H7 (cell line): Measurements from ENCODE around the gene ZBTB7B. TPM values are rescaled to one million over a fixed set of nuclear protein-coding genes. Genes with fewer than 3 reads are reported as not detected.

Experiments used
- DNase-seq: peaks from one replicate; pipeline ENCODE4 v3.0.0; 2012
- H3K27me3 ChIP-seq: 2 replicates; pipeline ENCODE4 v1.6.0; 2011; ENCODE audit warnings: mild to moderate bottlenecking, low read length; ENCODE audit not compliant: control insufficient read depth, insufficient read depth
- H3K36me3 ChIP-seq: replicated peaks from 2 replicates; pipeline ENCODE4 v1.5.1; 2011; ENCODE audit warnings: low read length; ENCODE audit not compliant: control insufficient read depth, insufficient read depth
- H3K4me3 ChIP-seq: 2 replicates; pipeline ENCODE4 v1.5.1; 2011; ENCODE audit warnings: low read depth, mild to moderate bottlenecking, control low read depth, low read length, moderate library complexity; ENCODE audit not compliant: insufficient read depth
- total RNA-seq: library from RNA; depleted of rRNA; stranded (reverse); fragments of >200 nt; shearing (Covaris generic); gene quantifications from 2 replicates; pipeline ENCODE4 v1.2.3, GENCODE V29; 2014

The ZBTB7B gene
- total RNA-seq, 1 experiment from 2014 or later = 40.6 TPM

DNA sequence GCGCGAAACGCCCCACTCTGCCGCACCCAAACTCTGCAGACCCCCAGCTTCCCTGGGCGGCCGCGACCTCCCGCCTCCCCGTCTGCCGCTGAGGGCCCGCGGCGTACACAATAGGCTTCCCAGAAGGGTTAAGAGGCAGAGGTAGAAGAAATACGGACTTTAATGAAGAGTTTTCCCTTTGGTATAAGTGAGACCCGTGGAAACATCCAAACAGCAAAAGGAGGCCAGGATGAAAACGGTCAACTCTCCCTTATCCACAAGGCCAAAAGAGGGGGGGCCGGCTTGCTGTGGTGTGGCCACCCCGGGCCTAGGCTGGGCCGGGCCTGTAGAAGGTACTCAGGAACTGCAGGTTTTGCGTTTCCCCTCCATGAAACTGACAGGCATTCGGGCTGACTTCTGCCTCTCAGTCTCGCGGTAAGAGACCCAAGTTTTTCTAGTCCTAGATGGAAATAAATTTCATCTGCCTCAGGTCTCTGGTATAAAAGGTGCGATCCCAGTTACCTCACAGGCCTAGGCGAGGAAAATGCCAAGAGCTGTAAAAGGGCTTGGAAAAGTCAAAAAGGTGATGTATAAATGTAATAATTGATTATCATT is 40.3 kb upstream of the ZBTB7B start:
- Histone ChIP-seq H3K36me3 (peaks cover 38% of the 10 kb centered on the region), H3K27me3 (no peaks in the 10 kb centered on the region), H3K4me3 (peak overlapping the region; percentile 88)
- peak; percentile 82 for DNase-seq

DNA sequence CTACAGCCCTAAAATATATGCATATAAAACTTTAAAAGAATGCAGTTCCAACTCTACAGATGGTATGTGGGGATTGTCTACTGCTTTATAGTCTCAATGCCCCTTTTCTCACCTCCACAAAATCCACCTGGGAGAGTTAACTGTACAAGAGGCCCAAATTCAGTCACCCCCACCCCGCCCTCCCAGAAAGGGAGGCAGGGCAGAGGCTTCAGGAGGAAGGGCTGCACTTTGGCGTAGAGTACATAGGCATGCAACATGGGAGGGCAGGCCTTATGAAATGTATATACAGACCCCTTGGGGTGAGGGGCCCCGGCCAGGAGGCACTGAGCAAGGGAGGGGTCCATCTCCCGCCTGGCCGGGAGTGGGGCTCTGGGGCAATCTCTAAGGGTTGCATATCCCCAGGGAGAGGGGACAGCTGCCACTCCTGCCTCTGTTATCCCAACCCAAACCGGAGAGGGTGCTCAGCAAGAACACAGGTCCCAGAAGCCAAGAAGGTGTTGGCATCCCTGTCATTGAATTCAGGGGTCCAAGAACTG is 39.7 kb upstream of the ZBTB7B start:
- Histone ChIP-seq H3K4me3 (no peak overlapping the region), H3K27me3 (no peaks in the 10 kb centered on the region), H3K36me3 (peaks cover 44% of the 10 kb centered on the region)
- no peak for DNase-seq

DNA sequence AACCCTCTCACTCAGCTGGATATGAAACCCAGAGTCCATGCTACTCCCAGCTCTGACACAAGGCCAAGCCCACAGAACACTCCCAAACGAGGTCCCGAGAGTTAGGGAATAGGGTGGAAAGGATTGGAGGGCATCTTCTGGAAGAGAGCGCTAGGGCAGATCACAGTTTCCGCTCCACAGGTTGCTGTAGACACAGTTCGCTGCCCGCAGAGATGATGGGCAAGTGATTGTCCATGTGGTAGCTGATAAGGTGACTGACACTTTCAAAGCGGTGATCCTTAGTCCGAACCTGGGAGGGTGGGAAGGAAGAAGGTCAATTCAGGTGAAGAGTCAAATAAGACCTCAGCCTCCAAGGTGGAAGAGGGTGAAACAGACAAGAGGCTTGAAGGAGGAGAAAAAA is 39.0 kb upstream of the ZBTB7B start:
- DNase-seq = no peak

DNA sequence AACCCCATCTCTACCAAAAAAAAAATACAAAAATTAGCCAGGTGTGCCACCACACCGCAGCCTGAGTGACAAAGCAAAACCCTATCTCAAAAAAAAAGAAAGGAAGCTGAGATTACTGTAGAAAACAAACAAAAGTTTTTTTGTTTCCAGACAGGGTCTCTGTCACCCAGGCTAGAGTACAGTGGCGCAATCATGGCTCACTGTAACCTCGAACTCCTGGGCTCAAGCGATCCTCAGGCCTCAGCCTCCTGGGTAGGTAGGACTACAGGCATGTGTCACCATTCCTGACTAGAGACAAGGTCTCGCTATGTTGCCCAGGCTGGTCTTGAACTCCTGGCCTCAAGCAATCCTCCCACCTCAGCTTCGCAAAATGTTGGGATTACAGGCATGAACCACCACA is 38.2 kb upstream of the ZBTB7B start:
- Histone ChIP-seq H3K36me3 (peaks cover 49% of the 10 kb centered on the region), H3K4me3 (no peak overlapping the region), H3K27me3 (no peaks in the 10 kb centered on the region)
- DNase-seq = no peak

More for the DNA sequence above, 39.0 kb upstream of the ZBTB7B start:
- H3K36me3 ChIP-seq = peaks cover 51% of the 10 kb centered on the region
- no peak overlapping the region for H3K4me3 ChIP-seq
- H3K27me3 ChIP-seq = no peaks in the 10 kb centered on the region

DNA sequence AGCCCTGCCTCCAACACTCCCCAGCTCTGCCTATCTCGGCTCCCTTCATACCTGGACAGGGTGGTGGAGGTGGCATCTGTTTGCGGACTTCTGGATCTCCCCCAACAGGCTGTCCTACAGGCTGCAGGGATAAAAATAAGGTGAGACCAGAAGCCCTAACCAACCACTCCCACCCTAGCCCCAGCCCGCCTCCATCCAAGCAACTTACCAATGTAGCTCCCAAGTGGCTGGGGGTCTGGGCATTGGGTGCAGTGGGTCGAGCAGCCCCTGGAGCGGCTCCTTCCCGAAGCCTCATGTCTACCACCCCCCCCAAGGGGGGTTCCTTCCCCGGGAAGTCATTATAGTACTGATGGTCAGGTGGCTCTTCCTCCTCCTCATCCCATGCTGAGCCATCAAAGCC is 36.5 kb upstream of the ZBTB7B start:
- H3K27me3 ChIP-seq = no peaks in the 10 kb centered on the region
- H3K36me3 ChIP-seq = peaks cover 46% of the 10 kb centered on the region

DNA sequence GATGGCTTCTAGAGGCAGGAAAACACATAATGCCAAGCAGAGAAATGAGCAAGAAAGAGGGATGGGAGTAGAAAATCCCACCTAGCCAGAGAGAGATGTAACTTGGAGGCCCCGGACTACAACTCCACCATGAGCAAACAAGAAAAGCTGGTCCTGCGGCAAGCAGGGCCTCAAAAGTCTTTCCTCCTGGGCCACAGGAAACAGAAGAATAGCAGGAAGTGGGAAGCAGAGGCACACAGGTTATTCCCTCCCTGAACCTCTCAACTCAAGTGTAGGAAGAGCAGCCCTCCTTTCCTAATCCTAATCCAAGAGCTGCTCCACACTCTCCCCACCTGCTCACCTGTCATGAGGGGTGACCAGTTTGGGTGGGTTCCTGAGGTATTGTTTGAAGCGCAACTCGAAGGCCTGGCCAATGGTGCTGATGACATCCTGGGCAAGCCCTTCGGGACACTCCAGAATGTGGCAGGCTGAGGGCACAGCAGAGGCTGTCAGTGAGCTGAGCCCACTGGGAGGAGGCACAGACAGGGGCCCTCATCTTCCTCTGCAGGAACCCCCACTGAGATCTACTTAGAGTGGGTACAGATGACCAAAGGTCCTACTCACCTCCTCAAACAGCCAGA is 35.2 kb upstream of the ZBTB7B start:
- Histone ChIP-seq H3K4me3 (no peak overlapping the region), H3K36me3 (peaks cover 46% of the 10 kb centered on the region), H3K27me3 (no peaks in the 10 kb centered on the region)
- DNase-seq = no peak

More for the DNA sequence above, 36.5 kb upstream of the ZBTB7B start:
- no peak for DNase-seq
- no peak overlapping the region for H3K4me3 ChIP-seq

DNA sequence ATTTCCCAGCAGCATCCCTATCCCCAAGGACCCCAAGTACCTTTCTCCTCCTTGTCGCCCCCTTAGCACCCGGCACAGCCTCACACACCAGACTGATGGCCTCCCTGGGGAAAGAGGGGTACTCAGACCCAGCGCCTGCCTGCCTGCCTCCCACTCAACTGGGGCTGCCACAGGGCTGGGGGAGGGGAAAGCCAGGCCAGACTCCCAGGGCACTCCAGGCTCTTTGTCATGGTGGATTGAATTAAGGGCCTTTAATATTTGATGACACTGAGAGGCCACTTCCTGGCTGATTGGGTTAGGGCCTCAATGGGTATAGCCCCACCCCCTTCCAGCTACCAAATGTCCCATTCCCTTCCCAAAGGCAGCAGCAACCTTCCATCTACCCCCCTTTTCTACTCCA is 33.9 kb upstream of the ZBTB7B start:
- Histone ChIP-seq H3K4me3 (peak overlapping the region; percentile 89), H3K36me3 (peaks cover 41% of the 10 kb centered on the region), H3K27me3 (no peaks in the 10 kb centered on the region)
- DNase-seq = no peak

DNA sequence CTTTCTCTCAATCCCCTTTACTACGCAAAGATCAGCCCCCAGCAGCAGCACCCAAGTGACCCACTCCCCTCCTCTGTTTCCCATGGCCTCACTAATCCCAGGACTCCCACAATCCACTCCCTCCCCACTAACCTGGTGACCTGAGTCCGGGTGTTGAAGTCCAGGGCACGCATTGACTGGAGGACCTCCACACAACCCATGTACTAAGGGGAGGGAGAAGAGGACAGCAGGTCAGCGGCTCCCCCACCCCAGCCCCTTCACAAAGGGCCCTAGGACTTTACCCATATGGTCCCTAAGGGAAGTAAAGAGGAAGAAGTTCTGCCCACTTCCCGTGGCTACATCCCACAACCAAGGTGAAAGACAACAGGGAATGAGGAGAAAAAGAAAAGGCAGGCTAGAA is 33.4 kb upstream of the ZBTB7B start:
- peaks cover 38% of the 10 kb centered on the region for H3K36me3 ChIP-seq
- H3K4me3 ChIP-seq = peak overlapping the region; percentile 89
- DNase-seq = no peak
- H3K27me3 ChIP-seq = no peaks in the 10 kb centered on the region

DNA sequence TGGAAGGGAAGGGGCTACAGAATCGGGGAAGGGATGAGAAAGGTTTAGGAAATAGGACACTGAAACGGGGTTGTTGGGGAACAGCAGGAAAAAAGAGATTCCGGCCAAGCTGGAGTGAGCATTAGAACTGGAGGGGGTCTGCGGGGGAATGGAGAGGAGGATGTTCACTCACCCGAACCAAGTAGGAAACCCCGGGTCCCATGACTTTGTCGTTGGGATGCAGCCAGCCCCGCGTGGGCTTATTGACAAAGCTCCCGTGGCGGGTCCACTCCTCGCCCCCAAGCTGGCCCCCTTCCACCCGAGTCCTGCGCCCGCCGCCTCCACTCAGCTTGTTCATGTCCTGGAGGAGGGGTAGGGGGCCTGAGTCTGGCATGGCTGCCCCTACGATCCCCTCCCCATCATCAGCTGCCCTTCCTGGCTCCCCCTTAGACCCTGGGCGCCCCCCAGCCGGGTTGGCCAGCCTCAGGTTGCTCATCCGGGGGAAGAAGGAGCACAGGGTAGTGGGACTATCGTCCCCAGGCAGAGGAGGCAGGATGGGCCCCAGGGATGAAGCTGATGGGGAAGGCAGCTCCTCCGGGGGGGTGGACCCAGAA is 32.6 kb upstream of the ZBTB7B start:
- Histone ChIP-seq H3K27me3 (no peaks in the 10 kb centered on the region), H3K36me3 (peaks cover 34% of the 10 kb centered on the region), H3K4me3 (peak overlapping the region; percentile 89)
- DNase-seq = peak; percentile 62

DNA sequence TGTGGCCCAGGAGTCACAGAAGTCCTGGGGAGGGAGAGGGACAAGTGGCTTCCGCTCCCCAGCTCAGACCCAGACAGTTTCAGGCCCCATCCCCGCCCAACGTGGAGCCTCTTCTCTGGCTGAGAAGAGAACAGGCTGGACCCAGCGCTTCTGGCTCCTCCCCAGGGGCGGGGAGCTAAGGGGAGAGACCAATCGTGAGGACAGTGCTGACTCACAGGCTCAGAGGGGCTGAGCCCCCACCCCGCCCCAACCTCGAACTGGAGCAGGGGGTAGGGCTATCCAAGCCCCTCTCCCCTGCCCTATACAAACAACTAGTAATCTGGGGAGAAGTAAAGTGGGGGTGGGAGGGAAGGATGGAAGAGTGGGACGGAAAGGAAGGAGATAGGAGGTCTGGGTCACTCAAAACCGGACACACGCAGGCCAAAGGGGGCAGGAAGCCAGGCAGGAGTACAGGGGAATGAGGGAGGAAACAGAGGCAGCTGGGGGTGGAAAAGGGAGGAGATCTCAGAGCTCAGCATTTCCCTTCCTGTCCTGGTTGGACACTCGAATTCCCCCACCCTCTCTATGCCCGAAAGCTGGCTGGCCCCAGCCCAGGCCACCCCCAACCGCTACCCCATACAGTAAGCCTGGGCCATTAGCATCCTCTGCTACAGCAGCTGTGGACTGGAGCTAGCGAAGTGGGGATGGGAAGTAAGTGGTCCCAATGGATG is 31.8 kb upstream of the ZBTB7B start, which contains the start of gene SHC1:
Gene SHC1, minus strand, starts transcription at position 117 of the 710 bp plus-strand sequence. CDS start 221 bp downstream, outside the sequence.
- peaks cover 28% of the 10 kb centered on the region for H3K36me3 ChIP-seq
- no peaks in the 10 kb centered on the region for H3K27me3 ChIP-seq
- H3K4me3 ChIP-seq = peak within 1 kb of the TSS; percentile 89
- peak; percentile 98 for DNase-seq

DNA sequence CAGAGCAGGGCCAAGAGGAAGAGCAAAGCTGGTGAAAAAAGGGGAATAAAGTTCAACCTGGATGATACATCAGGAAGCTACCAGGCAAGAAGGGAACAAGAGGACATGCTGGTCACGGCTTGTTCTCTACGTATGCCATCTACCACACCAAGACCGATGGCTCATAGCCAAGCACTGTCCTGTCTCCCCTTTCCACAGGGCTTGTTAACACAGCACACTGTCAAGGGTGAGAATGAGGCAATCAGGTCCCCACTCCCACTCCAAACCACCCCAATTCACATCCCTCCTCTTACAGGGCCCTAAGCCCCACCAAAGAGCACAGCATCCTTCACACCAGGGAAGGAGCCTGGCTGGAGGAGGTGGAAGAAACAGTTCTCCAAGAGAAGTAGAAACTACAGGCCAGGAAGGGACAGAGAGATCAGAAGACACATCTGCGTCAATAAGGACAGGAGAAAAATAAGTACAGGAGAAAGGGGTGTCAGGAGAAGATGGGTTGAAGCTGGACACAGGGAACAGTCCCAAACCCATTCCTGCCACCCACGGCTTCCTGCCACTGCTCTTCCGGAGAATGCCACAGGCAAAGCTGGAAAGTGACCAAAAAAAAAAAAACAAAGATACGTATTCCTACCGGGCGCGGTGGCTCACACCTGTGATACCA is 31.1 kb upstream of the ZBTB7B start:
- no peak for DNase-seq
- H3K36me3 ChIP-seq = peaks cover 21% of the 10 kb centered on the region
- peak overlapping the region; percentile 2 for H3K4me3 ChIP-seq
- no peaks in the 10 kb centered on the region for H3K27me3 ChIP-seq

DNA sequence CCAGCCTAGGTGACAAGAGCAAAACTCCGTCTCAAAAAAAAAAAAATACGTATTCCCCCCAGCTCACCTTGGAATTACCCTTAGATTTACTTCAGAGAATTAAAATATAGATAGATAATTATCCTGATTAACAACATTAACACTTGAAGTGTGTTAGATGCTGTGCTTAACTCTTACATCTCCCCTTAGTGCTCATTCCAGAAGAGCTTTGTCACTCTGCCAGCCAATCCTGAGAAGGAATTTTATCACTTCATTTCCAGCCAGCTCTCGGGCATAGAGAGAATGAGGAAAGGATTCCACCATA is 30.4 kb upstream of the ZBTB7B start:
- no peak for DNase-seq
- H3K36me3 ChIP-seq = peaks cover 14% of the 10 kb centered on the region
- no peaks in the 10 kb centered on the region for H3K27me3 ChIP-seq
- peak overlapping the region; percentile 28 for H3K4me3 ChIP-seq

DNA sequence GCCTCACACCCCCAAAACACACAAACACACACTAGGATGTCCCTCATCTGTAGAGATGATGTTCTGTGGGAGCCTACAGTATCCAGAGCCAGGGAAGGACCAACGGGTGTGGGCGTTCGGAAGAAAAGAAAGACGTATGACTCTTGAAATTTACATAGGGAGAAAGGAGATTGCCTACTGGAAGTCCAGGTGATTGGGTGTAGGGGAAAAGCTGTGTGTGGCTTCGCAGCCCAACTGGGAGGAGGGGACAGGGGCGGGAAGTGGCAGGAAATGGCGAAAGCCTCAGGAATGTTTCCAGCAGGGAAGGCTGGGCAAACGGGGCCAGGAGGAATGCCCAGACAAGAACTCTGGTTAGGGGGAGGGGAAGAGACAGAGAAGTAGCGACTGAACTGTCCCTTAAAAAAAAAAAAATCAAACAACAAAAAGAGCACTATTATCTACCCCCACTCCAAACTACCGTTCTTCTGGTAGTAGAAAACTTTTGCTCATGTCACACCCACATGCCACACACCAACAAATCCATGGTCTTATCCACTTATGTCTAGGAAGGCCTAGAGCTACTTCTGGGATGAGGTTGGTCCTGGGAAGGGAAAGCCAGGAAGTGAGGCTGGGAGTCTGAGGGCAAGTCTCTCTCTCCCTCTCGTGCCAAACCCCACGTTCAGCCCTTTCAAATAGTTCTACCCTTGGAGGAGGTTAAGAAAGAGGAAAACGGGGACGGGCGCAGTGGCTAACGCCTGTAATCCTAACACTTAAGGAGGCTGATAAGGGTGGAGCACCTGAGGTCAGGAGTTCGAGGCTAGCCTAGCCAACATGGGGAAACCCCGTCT is 29.9 kb upstream of the ZBTB7B start:
- peak; percentile 80 for DNase-seq
- peaks cover 11% of the 10 kb centered on the region for H3K36me3 ChIP-seq
- no peaks in the 10 kb centered on the region for H3K27me3 ChIP-seq
- H3K4me3 ChIP-seq = peak overlapping the region; percentile 96
